Measurements from ENCODE around the gene NXPH2. TPM values are rescaled to one million over a fixed set of nuclear protein-coding genes. Genes with fewer than 3 reads are reported as not detected.

Gene NXPH2
- total RNA-seq, 6 experiments from 2014 or later, result not detected

DNA sequence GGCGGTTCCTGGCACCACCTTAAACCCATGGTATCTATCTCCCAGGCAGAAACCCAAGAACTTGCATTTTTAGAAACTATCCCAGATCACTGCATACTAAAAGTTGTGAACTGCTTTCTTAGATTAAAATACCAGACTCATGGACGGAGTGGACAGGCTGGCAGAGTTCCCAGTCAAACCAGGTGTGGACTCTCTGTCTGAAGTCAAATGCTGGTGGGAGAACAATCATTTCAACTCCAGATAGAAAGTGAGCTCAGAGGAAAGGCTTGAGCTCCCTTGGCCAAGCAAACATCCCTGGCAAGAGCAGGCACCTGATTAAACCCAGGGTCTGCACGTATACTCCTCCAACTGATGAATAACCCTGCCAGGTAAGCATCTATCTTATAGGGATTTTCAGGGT is 19.5 kb downstream of the NXPH2 start:
- no peak for DNase-seq

DNA sequence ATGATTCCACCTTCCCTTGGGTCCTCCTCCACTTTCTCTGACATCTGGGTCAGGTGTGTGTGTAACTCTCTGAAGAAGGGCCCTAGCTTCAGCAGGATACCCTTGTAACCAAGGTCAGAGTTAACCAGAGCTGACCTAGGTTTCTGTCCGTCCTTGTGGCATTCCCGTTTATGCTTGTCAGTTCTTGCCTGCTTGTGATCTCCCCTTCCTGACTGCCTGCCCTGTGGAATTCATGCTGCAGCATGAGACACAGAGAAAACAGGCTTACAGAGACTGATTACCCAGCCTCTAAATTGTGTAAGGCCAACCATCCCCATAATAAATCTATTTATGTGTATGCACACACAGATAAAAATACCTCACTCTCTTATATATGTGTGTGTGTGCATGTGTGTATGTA is 22.8 kb downstream of the NXPH2 start:
- DNase-seq, result no peak
- Mint-ChIP-seq H3K36me3 (ENCODE audit: low read depth) (no peaks in the 10 kb centered on the region), H3K27ac (no peak overlapping the region), H3K27me3 (ENCODE audit: insufficient read depth) (no peaks in the 10 kb centered on the region), H3K9me3 (no peaks in the 10 kb centered on the region; the same call in 1 of the 2 replicates), H3K4me3 (no peak overlapping the region), H3K4me1 (ENCODE audit: low read depth) (no peaks in the 10 kb centered on the region)
- TF ChIP-seq, protein P1, sequence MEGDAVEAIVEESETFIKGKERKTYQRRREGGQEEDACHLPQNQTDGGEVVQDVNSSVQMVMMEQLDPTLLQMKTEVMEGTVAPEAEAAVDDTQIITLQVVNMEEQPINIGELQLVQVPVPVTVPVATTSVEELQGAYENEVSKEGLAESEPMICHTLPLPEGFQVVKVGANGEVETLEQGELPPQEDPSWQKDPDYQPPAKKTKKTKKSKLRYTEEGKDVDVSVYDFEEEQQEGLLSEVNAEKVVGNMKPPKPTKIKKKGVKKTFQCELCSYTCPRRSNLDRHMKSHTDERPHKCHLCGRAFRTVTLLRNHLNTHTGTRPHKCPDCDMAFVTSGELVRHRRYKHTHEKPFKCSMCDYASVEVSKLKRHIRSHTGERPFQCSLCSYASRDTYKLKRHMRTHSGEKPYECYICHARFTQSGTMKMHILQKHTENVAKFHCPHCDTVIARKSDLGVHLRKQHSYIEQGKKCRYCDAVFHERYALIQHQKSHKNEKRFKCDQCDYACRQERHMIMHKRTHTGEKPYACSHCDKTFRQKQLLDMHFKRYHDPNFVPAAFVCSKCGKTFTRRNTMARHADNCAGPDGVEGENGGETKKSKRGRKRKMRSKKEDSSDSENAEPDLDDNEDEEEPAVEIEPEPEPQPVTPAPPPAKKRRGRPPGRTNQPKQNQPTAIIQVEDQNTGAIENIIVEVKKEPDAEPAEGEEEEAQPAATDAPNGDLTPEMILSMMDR (IDR thresholded peaks at IDR 0.05), result no peak

More for the DNA sequence above, 19.5 kb downstream of the NXPH2 start:
- Mint-ChIP-seq H3K27ac (no peak overlapping the region), H3K27me3 (ENCODE audit: insufficient read depth) (no peaks in the 10 kb centered on the region), H3K36me3 (ENCODE audit: low read depth) (no peaks in the 10 kb centered on the region), H3K4me1 (ENCODE audit: low read depth) (no peaks in the 10 kb centered on the region), H3K4me3 (no peak overlapping the region), H3K9me3 (no peaks in the 10 kb centered on the region; the same call in 1 of the 2 replicates)
- TF ChIP-seq, protein P1 (IDR thresholded peaks at IDR 0.05), result no peak

DNA sequence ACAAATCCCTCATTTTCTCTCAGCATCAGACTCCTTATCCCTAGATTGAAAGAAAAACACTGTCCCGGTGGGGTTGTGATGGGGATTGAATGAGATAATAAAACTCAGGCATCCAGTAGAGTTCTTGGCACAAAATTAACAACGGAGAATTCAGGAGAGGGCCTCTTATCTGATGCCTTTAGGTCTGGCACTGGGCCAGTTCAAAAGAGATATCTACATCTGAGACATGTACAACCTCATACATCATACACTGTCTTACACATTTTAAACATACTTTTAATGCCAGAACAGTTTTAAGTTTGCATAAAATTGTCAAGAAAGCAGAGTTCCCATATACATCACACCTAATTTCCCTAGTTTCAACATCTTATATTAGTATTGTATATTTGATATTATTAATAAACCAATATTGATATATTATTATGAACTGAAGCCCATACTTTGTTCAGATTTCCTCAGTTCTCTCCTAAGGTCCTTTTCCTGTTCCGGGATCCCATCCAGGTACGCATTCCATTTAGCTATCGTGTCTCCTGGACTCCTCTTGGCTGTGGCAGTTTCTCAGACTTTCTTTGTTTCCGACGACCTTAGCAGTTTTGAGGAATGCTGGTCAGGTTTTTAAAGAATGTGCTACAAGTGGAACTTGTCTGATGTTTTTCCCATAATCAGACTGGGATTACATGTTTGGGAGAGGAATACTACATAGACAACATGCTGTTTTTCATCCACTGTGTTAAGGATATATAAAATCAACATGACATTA is 27.8 kb downstream of the NXPH2 start:
- Mint-ChIP-seq H3K27ac (no peak overlapping the region), H3K4me3 (no peak overlapping the region), H3K4me1 (ENCODE audit: low read depth) (no peaks in the 10 kb centered on the region), H3K36me3 (ENCODE audit: low read depth) (no peaks in the 10 kb centered on the region), H3K9me3 (no peaks in the 10 kb centered on the region; the same call in 1 of the 2 replicates), H3K27me3 (ENCODE audit: insufficient read depth) (no peaks in the 10 kb centered on the region)
- TF ChIP-seq, protein P1 (IDR thresholded peaks at IDR 0.05), result no peak
- no peak for DNase-seq

DNA sequence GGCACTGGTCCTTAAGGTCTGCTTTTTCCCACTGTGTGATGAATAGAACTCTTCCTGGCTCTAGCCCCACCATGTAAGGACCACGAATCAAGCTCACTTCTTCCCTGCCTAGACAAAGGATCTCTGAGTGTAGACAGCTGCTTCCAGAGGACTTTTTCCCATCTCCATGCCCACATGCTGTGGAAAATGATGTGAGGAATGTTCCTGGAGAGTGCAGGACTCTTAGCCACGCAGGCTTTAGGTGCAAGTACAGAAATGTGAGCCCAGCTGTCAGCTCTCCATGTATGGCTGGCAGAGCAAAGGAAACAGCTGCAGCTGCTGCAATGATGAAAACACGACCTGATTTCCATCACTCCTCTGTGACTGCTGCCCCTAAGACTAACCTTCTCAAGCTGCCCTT is 35.5 kb downstream of the NXPH2 start:
- Mint-ChIP-seq H3K4me3 (no peak overlapping the region), H3K36me3 (ENCODE audit: low read depth) (no peaks in the 10 kb centered on the region), H3K4me1 (ENCODE audit: low read depth) (no peaks in the 10 kb centered on the region), H3K9me3 (peaks cover 5% of the 10 kb centered on the region; the same call in 1 of the 2 replicates), H3K27ac (no peak overlapping the region), H3K27me3 (ENCODE audit: insufficient read depth) (peaks cover 4% of the 10 kb centered on the region; the same call in 1 of the 2 replicates)
- TF ChIP-seq, protein P1 (IDR thresholded peaks at IDR 0.05), result no peak
- DNase-seq, result no peak

DNA sequence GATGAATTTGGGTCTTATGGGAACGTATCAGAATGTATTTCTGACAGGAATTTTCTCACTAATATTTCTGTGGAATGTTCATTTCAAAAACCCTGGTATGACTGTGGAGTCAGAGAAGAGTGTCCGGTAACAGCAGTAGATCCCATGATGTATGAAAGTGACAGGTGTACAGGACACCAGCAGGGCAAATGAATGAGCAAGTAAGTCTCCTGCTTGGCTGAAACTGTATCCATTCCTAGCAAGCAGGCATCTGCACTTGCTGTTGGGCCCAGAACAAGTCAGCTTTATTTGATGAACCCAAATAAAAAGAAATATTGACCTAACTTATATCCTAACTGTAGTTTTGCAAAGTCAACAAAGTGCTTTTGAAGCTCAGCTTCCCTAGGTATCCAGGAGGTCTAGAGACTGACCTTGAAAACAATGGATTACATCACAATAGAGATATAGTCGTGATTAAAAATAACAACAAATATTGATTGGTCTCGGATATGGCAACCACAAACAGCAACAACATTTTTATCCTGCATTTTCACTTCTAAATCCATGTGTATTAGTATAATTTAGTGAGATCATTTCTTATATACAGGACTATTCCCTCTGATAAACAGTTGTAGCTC is 37.6 kb downstream of the NXPH2 start:
- Mint-ChIP-seq H3K27ac (no peak overlapping the region), H3K9me3 (peaks cover 12% of the 10 kb centered on the region; the same call in 1 of the 2 replicates), H3K27me3 (ENCODE audit: insufficient read depth) (peaks cover 4% of the 10 kb centered on the region; the same call in 1 of the 2 replicates), H3K36me3 (ENCODE audit: low read depth) (no peaks in the 10 kb centered on the region), H3K4me3 (no peak overlapping the region), H3K4me1 (ENCODE audit: low read depth) (no peaks in the 10 kb centered on the region)
- TF ChIP-seq, protein P1 (IDR thresholded peaks at IDR 0.05), result no peak
- no peak for DNase-seq
